ENCODE data around the gene SMARCA2. TPM values are rescaled to one million over a fixed set of nuclear protein-coding genes. Genes with fewer than 3 reads are reported as not detected.

Gene SMARCA2
- total and polyA plus RNA-seq, 2 donors (not counting 1 experiment from before 2014, with no cell fraction given), result 75.3 to 250 TPM

DNA sequence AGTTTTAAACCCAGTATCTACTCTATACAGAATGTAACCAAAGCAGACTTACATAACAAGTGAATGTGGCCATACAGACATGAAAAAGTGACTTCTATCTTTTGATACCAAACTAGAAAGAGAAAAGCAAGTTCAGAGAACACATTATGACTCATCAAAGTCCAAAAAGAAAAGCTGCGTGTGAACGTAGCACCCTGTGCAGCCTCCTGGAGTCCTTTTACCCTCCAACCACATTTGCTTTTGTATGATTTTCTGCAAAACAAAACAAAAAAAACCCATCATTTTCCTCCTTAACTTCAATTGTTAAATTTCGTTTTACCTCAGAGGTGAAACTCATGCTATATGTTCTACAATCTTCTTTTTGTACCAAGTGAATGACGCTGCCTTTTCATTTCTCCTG is 2.8 kb upstream of the SMARCA2 start:
- Histone ChIP-seq H3K79me2 (ENCODE audit: control insufficient read depth, insufficient read depth, low read length) (peaks cover 6% of the 10 kb centered on the region), H2AFZ (ENCODE audit: insufficient read depth, low read depth, low read length, poor library complexity, severe bottlenecking) (peak overlapping the region; percentile 24), H3K9ac (ENCODE audit: low read length) (no peak overlapping the region), H3K4me1 (ENCODE audit: control insufficient read depth in 2 of 2, insufficient read depth in 2 of 2, low read length in 2 of 2) (peaks cover 7 to 8% of the 10 kb centered on the region in 2 donors), H3K36me3 (replicated peaks in 1 of 2; ENCODE audit: control extremely low read depth in 1 of 2, control insufficient read depth in 1 of 2, extremely low read depth in 1 of 2, insufficient read depth in 2 of 2, low read length in 1 of 2) (no peaks in the 10 kb centered on the region), H3K4me3 (ENCODE audit: control extremely low read depth in 1 of 5, extremely low read depth in 1 of 5, insufficient read depth in 1 of 5, low read depth in 2 of 5, low read length in 4 of 5) (no peak overlapping the region), H3K4me2 (replicated peaks; ENCODE audit: low read depth, low read length, poor library complexity, severe bottlenecking) (no peak overlapping the region), H3K27me3 (replicated peaks in 1 of 4; ENCODE audit: control extremely low read depth in 1 of 4, control insufficient read depth in 3 of 4, insufficient read depth in 4 of 4, low read length in 3 of 4) (no peaks in the 10 kb centered on the region), H3K9me3 (ENCODE audit: control extremely low read depth in 1 of 3, control insufficient read depth in 2 of 3, insufficient read depth in 1 of 3, low read length in 2 of 3) (no peaks in the 10 kb centered on the region), H3K27ac (ENCODE audit: low read length in 2 of 2) (no peak overlapping the region), H4K20me1 (ENCODE audit: control insufficient read depth, insufficient read depth, low read length, poor library complexity, severe bottlenecking) (no peaks in the 10 kb centered on the region)
- Mint-ChIP-seq H3K4me3 (no peak overlapping the region), H3K9me3 (ENCODE audit: insufficient read depth) (no peaks in the 10 kb centered on the region), H3K4me1 (peaks cover 8% of the 10 kb centered on the region), H3K27ac (no peak overlapping the region), H3K27me3 (peaks cover 20% of the 10 kb centered on the region)
- ATAC-seq (ENCODE audit: low read depth) (no peak), DNase-seq (no peak)
- ChIA-PET CTCF (no interaction called here), POLR2A (no interaction called here)
- TF ChIP-seq, protein P1, sequence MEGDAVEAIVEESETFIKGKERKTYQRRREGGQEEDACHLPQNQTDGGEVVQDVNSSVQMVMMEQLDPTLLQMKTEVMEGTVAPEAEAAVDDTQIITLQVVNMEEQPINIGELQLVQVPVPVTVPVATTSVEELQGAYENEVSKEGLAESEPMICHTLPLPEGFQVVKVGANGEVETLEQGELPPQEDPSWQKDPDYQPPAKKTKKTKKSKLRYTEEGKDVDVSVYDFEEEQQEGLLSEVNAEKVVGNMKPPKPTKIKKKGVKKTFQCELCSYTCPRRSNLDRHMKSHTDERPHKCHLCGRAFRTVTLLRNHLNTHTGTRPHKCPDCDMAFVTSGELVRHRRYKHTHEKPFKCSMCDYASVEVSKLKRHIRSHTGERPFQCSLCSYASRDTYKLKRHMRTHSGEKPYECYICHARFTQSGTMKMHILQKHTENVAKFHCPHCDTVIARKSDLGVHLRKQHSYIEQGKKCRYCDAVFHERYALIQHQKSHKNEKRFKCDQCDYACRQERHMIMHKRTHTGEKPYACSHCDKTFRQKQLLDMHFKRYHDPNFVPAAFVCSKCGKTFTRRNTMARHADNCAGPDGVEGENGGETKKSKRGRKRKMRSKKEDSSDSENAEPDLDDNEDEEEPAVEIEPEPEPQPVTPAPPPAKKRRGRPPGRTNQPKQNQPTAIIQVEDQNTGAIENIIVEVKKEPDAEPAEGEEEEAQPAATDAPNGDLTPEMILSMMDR (IDR thresholded peaks at IDR 0.05), result no peak
- TF ChIP-seq EZH2 (IDR thresholded peaks at IDR 0.05; ENCODE audit: borderline replicate concordance, insufficient read depth, low read depth, low read length, poor library complexity, severe bottlenecking), result no peak
- WGBS (ENCODE audit: insufficient coverage), result 78% methylated on average over 2 of the region's 4 CpGs
- intact Hi-C loops (cut with micrococcal nuclease), result loop anchor here (10.0 kb wide), 1 partner anchor 822 kb away; no protein-coding TSS in a partner anchor

DNA sequence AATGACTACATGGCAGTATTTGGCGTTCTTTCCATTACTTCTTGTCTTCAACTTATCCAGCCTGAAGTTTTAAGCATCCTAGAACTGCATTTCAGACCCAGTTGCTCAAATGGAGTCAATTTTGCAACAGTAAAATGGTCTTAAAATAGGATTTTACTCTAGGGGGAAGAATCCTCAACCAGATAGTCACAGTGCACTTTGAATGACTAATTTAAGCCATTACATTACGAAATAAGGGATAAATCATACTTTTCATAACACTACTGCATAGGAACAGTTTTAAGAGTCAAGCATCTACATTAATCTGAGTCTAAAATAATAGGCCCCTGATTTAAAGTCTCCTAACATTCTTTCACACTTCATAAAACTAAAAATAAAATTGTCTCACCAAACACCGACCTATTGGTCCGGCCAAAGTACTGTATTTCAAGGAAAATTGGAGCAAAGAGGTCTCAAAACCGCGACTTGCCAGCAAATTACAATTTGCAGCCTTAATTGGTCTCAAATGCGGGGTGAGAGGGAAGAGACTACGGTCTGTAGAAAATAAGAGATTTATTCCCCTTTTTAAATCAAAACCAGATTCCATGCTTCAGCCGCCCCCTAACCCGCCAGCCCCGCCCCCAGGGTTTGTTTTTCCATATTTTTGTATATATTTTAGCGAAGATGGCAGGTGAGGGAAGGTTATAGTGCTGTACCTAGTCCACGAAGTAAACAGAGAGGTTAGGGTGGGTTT is 1.2 kb upstream of the SMARCA2 start:
- Mint-ChIP-seq H3K4me3 (peak overlapping the region; percentile 100), H3K27me3 (peaks cover 20% of the 10 kb centered on the region), H3K9me3 (ENCODE audit: insufficient read depth) (no peaks in the 10 kb centered on the region), H3K4me1 (peaks cover 19% of the 10 kb centered on the region), H3K27ac (no peak overlapping the region)
- Histone ChIP-seq H3K9ac (ENCODE audit: low read length) (peak overlapping the region; percentile 94), H3K27ac (ENCODE audit: low read length in 2 of 2) (peak overlapping the region in 1 of 2 donors; percentile 81), H4K20me1 (ENCODE audit: control insufficient read depth, insufficient read depth, low read length, poor library complexity, severe bottlenecking) (peaks cover 11% of the 10 kb centered on the region), H3K36me3 (replicated peaks in 1 of 2; ENCODE audit: control extremely low read depth in 1 of 2, control insufficient read depth in 1 of 2, extremely low read depth in 1 of 2, insufficient read depth in 2 of 2, low read length in 1 of 2) (no peaks in the 10 kb centered on the region), H3K4me1 (ENCODE audit: control insufficient read depth in 2 of 2, insufficient read depth in 2 of 2, low read length in 2 of 2) (peaks cover 16 to 19% of the 10 kb centered on the region in 2 donors), H3K27me3 (replicated peaks in 1 of 4; ENCODE audit: control extremely low read depth in 1 of 4, control insufficient read depth in 3 of 4, insufficient read depth in 4 of 4, low read length in 3 of 4) (no peaks in the 10 kb centered on the region), H3K4me3 (ENCODE audit: control extremely low read depth in 1 of 5, extremely low read depth in 1 of 5, insufficient read depth in 1 of 5, low read depth in 2 of 5, low read length in 4 of 5) (peak overlapping the region; percentile 67 to 98 (median 89)), H2AFZ (ENCODE audit: insufficient read depth, low read depth, low read length, poor library complexity, severe bottlenecking) (peak overlapping the region; percentile 98), H3K79me2 (ENCODE audit: control insufficient read depth, insufficient read depth, low read length) (peaks cover 20% of the 10 kb centered on the region), H3K4me2 (replicated peaks; ENCODE audit: low read depth, low read length, poor library complexity, severe bottlenecking) (peak overlapping the region; percentile 93), H3K9me3 (ENCODE audit: control extremely low read depth in 1 of 3, control insufficient read depth in 2 of 3, insufficient read depth in 1 of 3, low read length in 2 of 3) (no peaks in the 10 kb centered on the region)
- POLR2A ChIA-PET, result no interaction called here
- CTCF ChIA-PET, result interaction anchor here (1.0 kb wide), 1 partner anchor 71 kb away, joined by 3 read pairs; no protein-coding TSS in a partner anchor
- no peak for DNase-seq
- no peak for ATAC-seq (ENCODE audit: low read depth)
- intact Hi-C loops (cut with micrococcal nuclease), result loop anchor here (10.0 kb wide), 1 partner anchor 821 kb away; no protein-coding TSS in a partner anchor
- WGBS (ENCODE audit: insufficient coverage), result 0% methylated on average over 1 of the region's 13 CpGs
- TF ChIP-seq, protein P1 (IDR thresholded peaks at IDR 0.05), result no peak
- no peak for TF ChIP-seq EZH2 (IDR thresholded peaks at IDR 0.05; ENCODE audit: borderline replicate concordance, insufficient read depth, low read depth, low read length, poor library complexity, severe bottlenecking)
